Astrocyte (in vitro differentiated cells and primary cell): ENCODE measurements around the gene NFIA. TPM values are rescaled to one million over a fixed set of nuclear protein-coding genes. Genes with fewer than 3 reads are reported as not detected.

Experiments
- DNase-seq: peaks from one replicate; pipeline ENCODE4 v3.0.0-alpha.2; 2010; ENCODE audit warnings: low read depth
- FAIRE-seq: peaks from 2 replicates; lab custom pipeline; 2011; peaks lifted over from hg19 to GRCh38; lab: Jason Lieb, UNC
- H2AFZ ChIP-seq: 2 replicates; pipeline ENCODE4 v1.6.0; 2012; ENCODE audit warnings: low read depth, low read length, inconsistent platforms
- H3K27ac ChIP-seq: 2 replicates; pipeline ENCODE4 v1.5.1; 2011; ENCODE audit warnings: low read depth, low read length, inconsistent platforms
- H3K27me3 ChIP-seq: 2 replicates; pipeline ENCODE4 v1.6.0; 2011; ENCODE audit warnings: low read length, inconsistent platforms; ENCODE audit not compliant: insufficient read depth
- H3K36me3 ChIP-seq: 2 replicates; pipeline ENCODE4 v1.5.1; 2011; ENCODE audit warnings: low read length, inconsistent platforms; ENCODE audit not compliant: insufficient read depth
- H3K4me1 ChIP-seq: 2 replicates; pipeline ENCODE4 v1.5.1; 2011; ENCODE audit warnings: low read length, inconsistent platforms; ENCODE audit not compliant: insufficient read depth
- H3K4me2 ChIP-seq: 2 replicates; pipeline ENCODE4 v1.6.0; 2012; ENCODE audit warnings: low read length, inconsistent platforms
- H3K4me3 ChIP-seq: 2 replicates; pipeline ENCODE4 v1.5.1; 2011; ENCODE audit warnings: low read depth, mild to moderate bottlenecking, low read length, inconsistent platforms; ENCODE audit not compliant: insufficient read depth
- H3K79me2 ChIP-seq: 2 replicates; pipeline ENCODE4 v1.6.0; 2012; ENCODE audit warnings: mild to moderate bottlenecking, low read length, inconsistent platforms; ENCODE audit not compliant: insufficient read depth
- H3K9ac ChIP-seq: 2 replicates; pipeline ENCODE4 v1.6.0; 2012; ENCODE audit warnings: mild to moderate bottlenecking, low read length, inconsistent platforms
- H3K9me3 ChIP-seq: 2 replicates; pipeline ENCODE4 v1.5.1; 2012; ENCODE audit warnings: low read depth, mild to moderate bottlenecking, low read length, inconsistent platforms; ENCODE audit not compliant: insufficient read depth
- H4K20me1 ChIP-seq: 2 replicates; pipeline ENCODE4 v1.6.0; 2012; ENCODE audit warnings: low read length, inconsistent platforms; ENCODE audit not compliant: insufficient read depth
- H3K27ac Mint-ChIP-seq: one replicate; pipeline ENCODE4 v1.8.0; 2021; ENCODE audit warnings: mild to moderate bottlenecking, mixed read lengths; ENCODE audit not compliant: unreplicated experiment
- H3K27me3 Mint-ChIP-seq: one replicate; pipeline ENCODE4 v1.8.0; 2021; ENCODE audit warnings: low read depth, mixed read lengths; ENCODE audit not compliant: unreplicated experiment
- H3K36me3 Mint-ChIP-seq: one replicate; pipeline ENCODE4 v1.8.0; 2021; ENCODE audit warnings: low read depth, mixed read lengths; ENCODE audit not compliant: unreplicated experiment
- H3K4me1 Mint-ChIP-seq: one replicate; pipeline ENCODE4 v1.8.0; 2021; ENCODE audit warnings: low read depth, mixed read lengths; ENCODE audit not compliant: unreplicated experiment
- H3K4me3 Mint-ChIP-seq: one replicate; pipeline ENCODE4 v1.8.0; 2021; ENCODE audit warnings: mild to moderate bottlenecking, moderate library complexity, mixed read lengths; ENCODE audit not compliant: unreplicated experiment
- H3K9me3 Mint-ChIP-seq: one replicate; pipeline ENCODE4 v1.8.0; 2021; ENCODE audit warnings: mild to moderate bottlenecking, mixed read lengths; ENCODE audit not compliant: unreplicated experiment
- CTCF ChIP-seq: IDR thresholded peaks from 2 replicates; pipeline ENCODE4 v1.5.1; 2011; ENCODE audit warnings: low read depth, mild to moderate bottlenecking, inconsistent platforms, low read length, moderate library complexity; ENCODE audit not compliant: insufficient read depth
- EZH2 ChIP-seq: IDR thresholded peaks from 2 replicates; pipeline ENCODE4 v1.6.1; 2012; ENCODE audit warnings: mild to moderate bottlenecking, low read length, inconsistent platforms; ENCODE audit not compliant: insufficient read depth
- total RNA-seq: library from RNA; stranded (reverse); gene quantifications from 2 replicates; pipeline ENCODE4 v1.2.1, GENCODE V29; 2021

The NFIA gene
- total RNA-seq, 1 donor from 2014 or later: 4.6 TPM

- FAIRE-seq: no peak
- H3K9me3 ChIP-seq: no peaks in the 10 kb centered on the region
- Mint-ChIP-seq H3K9me3 (no peaks in the 10 kb centered on the region), H3K36me3 (peaks cover 7% of the 10 kb centered on the region), H3K4me3 (no peak overlapping the region), H3K27me3 (peaks cover 5% of the 10 kb centered on the region), H3K27ac (no peak overlapping the region), H3K4me1 (peaks cover 6% of the 10 kb centered on the region)
- TF ChIP-seq EZH2 (no peak), CTCF (no peak)
- H3K79me2 ChIP-seq: no peaks in the 10 kb centered on the region
- DNase-seq: peak; percentile 36
- H3K4me1 ChIP-seq: no peaks in the 10 kb centered on the region
- no peak overlapping the region for H3K9ac ChIP-seq
- no peaks in the 10 kb centered on the region for H4K20me1 ChIP-seq
- H3K27me3 ChIP-seq: peaks cover 2% of the 10 kb centered on the region
- no peak overlapping the region for H3K27ac ChIP-seq
- H3K36me3 ChIP-seq: no peaks in the 10 kb centered on the region
- H3K4me2 ChIP-seq: no peak overlapping the region
- H2AFZ ChIP-seq: peak overlapping the region; percentile 19
- no peak overlapping the region for H3K4me3 ChIP-seq
These were observed 321.6 kb downstream of the NFIA start for GRCh38 chr1:61403679-61404596.

GRCh38 chr1:61404597-61405376, 322.4 kb downstream of the NFIA start:
- H3K27me3 ChIP-seq: no peaks in the 10 kb centered on the region
- Mint-ChIP-seq H3K9me3 (no peaks in the 10 kb centered on the region), H3K27ac (no peak overlapping the region), H3K36me3 (peaks cover 7% of the 10 kb centered on the region), H3K27me3 (peaks cover 5% of the 10 kb centered on the region), H3K4me1 (peaks cover 4% of the 10 kb centered on the region), H3K4me3 (no peak overlapping the region)
- H4K20me1 ChIP-seq: no peaks in the 10 kb centered on the region
- no peaks in the 10 kb centered on the region for H3K4me1 ChIP-seq
- H2AFZ ChIP-seq: no peak overlapping the region
- H3K4me2 ChIP-seq: no peak overlapping the region
- no peak overlapping the region for H3K4me3 ChIP-seq
- no peaks in the 10 kb centered on the region for H3K36me3 ChIP-seq
- no peak overlapping the region for H3K27ac ChIP-seq
- no peaks in the 10 kb centered on the region for H3K79me2 ChIP-seq
- no peaks in the 10 kb centered on the region for H3K9me3 ChIP-seq
- no peak for FAIRE-seq
- H3K9ac ChIP-seq: no peak overlapping the region
- TF ChIP-seq EZH2 (no peak), CTCF (no peak)
- no peak for DNase-seq
